Thymus (tissue), 11 donors: Measurements from ENCODE around the gene SH3RF2. TPM values are rescaled to one million over a fixed set of nuclear protein-coding genes. Genes with fewer than 3 reads are reported as not detected.
"Not testable (repeated sequence)": the region's sequence is repeated elsewhere in the genome, so short reads cannot be mapped to it uniquely, and the experiment has no call there.

Experiments used
- DNase-seq, 9 donors: peaks; one replicate each; pipeline ENCODE4 v3.0.0-alpha.2; 2013; ENCODE audit warnings: low spot score in 9 of 9, low read depth in 6 of 9, missing footprints in 1 of 9
- H3K27ac ChIP-seq, 2 donors: one replicate each; pipeline ENCODE4 v1.5.1; 2013; ENCODE audit warnings: control low read depth in 1 of 2, low read depth in 1 of 2, low read length in 1 of 2, mild to moderate bottlenecking in 1 of 2, moderate library complexity in 1 of 2
- H3K27me3 ChIP-seq, 2 donors: one replicate each; pipeline ENCODE4 v1.5.1; 2013; ENCODE audit warnings: low read length in 1 of 2; ENCODE audit not compliant: control insufficient read depth in 2 of 2, insufficient read depth in 1 of 2
- H3K36me3 ChIP-seq, 2 donors: one replicate each; pipeline ENCODE4 v1.5.1; 2013; ENCODE audit warnings: low read length in 1 of 2, mild to moderate bottlenecking in 1 of 2, moderate library complexity in 1 of 2; ENCODE audit not compliant: control insufficient read depth in 2 of 2, insufficient read depth in 2 of 2
- H3K4me1 ChIP-seq, 2 donors: one replicate each; pipeline ENCODE4 v1.5.1; 2013; ENCODE audit warnings: low read length in 2 of 2; ENCODE audit not compliant: control insufficient read depth in 2 of 2, insufficient read depth in 2 of 2
- H3K4me3 ChIP-seq, 2 donors: one replicate each; pipeline ENCODE4 v1.5.1; 2013; ENCODE audit warnings: low read length in 2 of 2, control low read depth in 1 of 2, mild to moderate bottlenecking in 1 of 2
- H3K9me3 ChIP-seq, 2 donors: one replicate each; pipeline ENCODE4 v1.5.1; 2013; ENCODE audit warnings: low read length in 1 of 2, mild to moderate bottlenecking in 1 of 2; ENCODE audit not compliant: control insufficient read depth in 2 of 2, insufficient read depth in 1 of 2
- WGBS: extraction: QIAGEN DNeasy Blood & Tissue Kit; methylation state at CpG from one replicate; pipeline ENCODE4 v1.1.7; 2013; 5-methylcytosine and 5-hydroxymethylcytosine counted together
- polyA plus RNA-seq: library from polyadenylated mRNA; stranded (reverse); fragments of 200-250 nt; gene quantifications from one replicate; pipeline ENCODE4 v1.2.3, GENCODE V29; 2013
- total RNA-seq: library from RNA; stranded (reverse); fragments of 120-200 nt; gene quantifications from one replicate; pipeline ENCODE4 v1.2.4, GENCODE V29; 2013
- donor health status: healthy.

Gene SH3RF2
- total and polyA plus RNA-seq, 2 donors = 0.76 to 2.4 TPM

GRCh38 chr5:145984072-145984471, 47.7 kb downstream of the SH3RF2 start:
- H3K9me3 ChIP-seq = no peaks in the 10 kb centered on the region
- no peak overlapping the region for H3K27ac ChIP-seq
- DNase-seq = no peak
- no peaks in the 10 kb centered on the region for H3K36me3 ChIP-seq
- WGBS = 73% methylated on average over 2 of the region's 2 CpGs
- H3K4me3 ChIP-seq = no peak overlapping the region
- H3K27me3 ChIP-seq = no peaks in the 10 kb centered on the region
- no peaks in the 10 kb centered on the region for H3K4me1 ChIP-seq

- peaks cover 0 to under 1% of the 10 kb centered on the region in 2 donors for H3K9me3 ChIP-seq
- no peak for DNase-seq
- H3K27ac ChIP-seq = no peak overlapping the region
- H3K36me3 ChIP-seq = no peaks in the 10 kb centered on the region
- no peak overlapping the region for H3K4me3 ChIP-seq
- H3K27me3 ChIP-seq = no peaks in the 10 kb centered on the region
- H3K4me1 ChIP-seq = no peaks in the 10 kb centered on the region
- WGBS = 85% methylated on average over 1 of the region's 1 CpG
Measured at GRCh38 chr5:145987856-145988255, 51.5 kb downstream of the SH3RF2 start.

- Histone ChIP-seq H3K27me3 (no peaks in the 10 kb centered on the region), H3K4me1 (no peaks in the 10 kb centered on the region), H3K9me3 (peaks cover 0 to 9% of the 10 kb centered on the region in 2 donors), H3K27ac (no peak overlapping the region), H3K36me3 (no peaks in the 10 kb centered on the region), H3K4me3 (no peak overlapping the region)
- 88% methylated on average over 2 of the region's 2 CpGs for WGBS
- DNase-seq = no peak
Measured at GRCh38 chr5:145988993-145989392, 52.6 kb downstream of the SH3RF2 start.

GRCh38 chr5:145989428-145989827, 53.0 kb downstream of the SH3RF2 start:
- DNase-seq = no peak
- H3K27me3 ChIP-seq = no peaks in the 10 kb centered on the region
- no peaks in the 10 kb centered on the region for H3K36me3 ChIP-seq
- H3K4me3 ChIP-seq = no peak overlapping the region
- WGBS = 95% methylated on average over 2 of the region's 2 CpGs
- H3K27ac ChIP-seq = no peak overlapping the region
- no peaks in the 10 kb centered on the region for H3K4me1 ChIP-seq
- H3K9me3 ChIP-seq = peaks cover 0 to 9% of the 10 kb centered on the region in 2 donors

- peaks cover 0 to 9% of the 10 kb centered on the region in 2 donors for H3K9me3 ChIP-seq
- H3K27me3 ChIP-seq = no peaks in the 10 kb centered on the region
- DNase-seq = no peak
- 94% methylated on average over 2 of the region's 2 CpGs for WGBS
- no peak overlapping the region for H3K27ac ChIP-seq
- H3K4me3 ChIP-seq = no peak overlapping the region
- no peaks in the 10 kb centered on the region for H3K36me3 ChIP-seq
- no peaks in the 10 kb centered on the region for H3K4me1 ChIP-seq
Measured at GRCh38 chr5:145990170-145990569, 53.8 kb downstream of the SH3RF2 start.

- Histone ChIP-seq H3K36me3 (no peaks in the 10 kb centered on the region), H3K4me3 (no peak overlapping the region), H3K9me3 (peaks cover 0 to 9% of the 10 kb centered on the region in 2 donors), H3K27ac (no peak overlapping the region), H3K27me3 (no peaks in the 10 kb centered on the region), H3K4me1 (no peaks in the 10 kb centered on the region)
- DNase-seq = no peak
- WGBS = 95% methylated on average over 3 of the region's 3 CpGs
Measured at GRCh38 chr5:145991044-145991575, 54.7 kb downstream of the SH3RF2 start.

GRCh38 chr5:145993538-145993937, 57.2 kb downstream of the SH3RF2 start:
- not testable (repeated sequence) for H3K27ac ChIP-seq, H3K9me3 ChIP-seq, H3K4me3 ChIP-seq, DNase-seq, H3K36me3 ChIP-seq, H3K4me1 ChIP-seq, H3K27me3 ChIP-seq
- WGBS = 95% methylated on average over 4 of the region's 4 CpGs

- H3K4me1 ChIP-seq = no peaks in the 10 kb centered on the region
- H3K4me3 ChIP-seq = no peak overlapping the region
- no peak for DNase-seq
- no peaks in the 10 kb centered on the region for H3K36me3 ChIP-seq
- no peak overlapping the region for H3K27ac ChIP-seq
- H3K9me3 ChIP-seq = peaks cover 0 to 9% of the 10 kb centered on the region in 2 donors
- WGBS = 47% methylated on average over 6 of the region's 6 CpGs
- H3K27me3 ChIP-seq = no peaks in the 10 kb centered on the region
Measured at GRCh38 chr5:145996135-145996534, 59.8 kb downstream of the SH3RF2 start.

GRCh38 chr5:145999208-145999607, 62.8 kb downstream of the SH3RF2 start:
- Histone ChIP-seq H3K27me3 (no peaks in the 10 kb centered on the region), H3K4me3 (no peak overlapping the region), H3K27ac (no peak overlapping the region), H3K9me3 (no peaks in the 10 kb centered on the region), H3K4me1 (no peaks in the 10 kb centered on the region), H3K36me3 (no peaks in the 10 kb centered on the region)
- WGBS = 95% methylated on average over 1 of the region's 1 CpG
- no peak for DNase-seq

GRCh38 chr5:146000072-146000471, 63.7 kb downstream of the SH3RF2 start:
- Histone ChIP-seq H3K36me3 (no peaks in the 10 kb centered on the region), H3K4me1 (no peaks in the 10 kb centered on the region), H3K27me3 (no peaks in the 10 kb centered on the region), H3K9me3 (no peaks in the 10 kb centered on the region), H3K4me3 (no peak overlapping the region), H3K27ac (no peak overlapping the region)
- WGBS = 95% methylated on average over 9 of the region's 9 CpGs
- no peak for DNase-seq
